ENCODE data around the gene TCTA. TPM values are rescaled to one million over a fixed set of nuclear protein-coding genes. Genes with fewer than 3 reads are reported as not detected.

TCTA gene
- total and polyA plus RNA-seq, 2 of the 8 experiments (the other 6 are each of a cell fraction or from before 2014, with no cell fraction given) = 6.2 to 11.0 TPM

DNA sequence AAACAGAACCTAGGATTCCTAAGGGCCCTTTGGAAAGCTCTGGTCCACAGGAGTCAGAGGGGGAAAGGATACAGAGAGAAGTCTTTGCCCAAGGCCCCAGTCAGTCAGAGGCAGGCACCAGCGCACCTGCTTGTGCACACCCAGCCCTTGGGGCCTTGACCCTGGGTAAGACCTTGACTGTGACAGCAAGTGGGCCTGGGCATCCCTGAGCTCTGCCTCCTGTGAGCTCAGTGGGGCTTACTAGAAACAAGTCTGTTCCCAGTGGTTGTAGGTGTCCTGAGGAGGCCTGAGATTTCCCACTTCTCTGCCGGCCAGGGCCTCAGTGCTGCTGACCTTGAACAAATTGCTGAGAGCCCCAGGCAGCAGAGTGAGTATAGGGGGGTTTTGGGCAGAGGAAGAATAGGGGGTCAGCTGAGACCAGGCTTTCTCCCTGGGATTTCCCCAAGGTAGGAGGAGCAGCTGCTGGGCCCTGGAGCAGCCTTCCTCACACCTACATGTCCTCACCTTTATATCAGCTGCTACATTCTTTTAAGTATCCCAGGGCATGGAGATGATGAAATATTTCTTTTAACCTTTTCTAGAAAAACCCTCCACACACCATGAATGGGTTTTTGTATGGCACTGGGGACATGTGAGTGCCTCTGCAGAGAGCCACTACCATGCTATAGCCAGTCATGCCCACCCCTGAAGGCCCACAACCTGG, 48.1 kb downstream of the TCTA start:
- H2BK5ac ChIP-seq (ENCODE audit: low read depth, low read length) = peak overlapping the region; percentile 98; the same call in 1 of the 2 replicates
- H2BK20ac ChIP-seq (ENCODE audit: low read length) = peak overlapping the region; percentile 5
- no peaks in the 10 kb centered on the region for H3K27me3 ChIP-seq (replicated peaks in 1 of 4; ENCODE audit: control insufficient read depth in 3 of 4, extremely low read depth in 1 of 4, insufficient read depth in 3 of 4, low read length in 3 of 4)
- H3K4me2 ChIP-seq (ENCODE audit: insufficient read depth in 1 of 2, low read depth in 2 of 2, low read length in 2 of 2) = peak overlapping the region in 1 of 2 experiments; percentile 43; a peak in 1 of 4 replicates
- no peaks in the 10 kb centered on the region for H3K9me3 ChIP-seq (ENCODE audit: insufficient read depth in 2 of 2, low read depth in 1 of 2, low read length in 1 of 2)
- H2BK12ac ChIP-seq (ENCODE audit: low read depth, low read length) = peak overlapping the region; percentile 99
- peak overlapping the region; percentile 95 for H2BK120ac ChIP-seq (replicated peaks; ENCODE audit: low read depth, low read length)
- H3K79me2 ChIP-seq (ENCODE audit: control insufficient read depth in 1 of 2, insufficient read depth in 2 of 2, low read length in 2 of 2) = no peaks in the 10 kb centered on the region
- H3K56ac ChIP-seq (replicated peaks; ENCODE audit: insufficient read length, low read depth, low read length) = no peak overlapping the region
- H3K27ac ChIP-seq (ENCODE audit: low read depth, low read length) = peak overlapping the region; percentile 89
- no peaks in the 10 kb centered on the region for H4K20me1 ChIP-seq (replicated peaks in 1 of 2; ENCODE audit: control insufficient read depth in 1 of 2, insufficient read depth in 2 of 2, low read length in 2 of 2)
- CTCF ChIA-PET (ENCODE audit: partially characterized antibody) = interaction anchor here (1.7 to 4.4 kb wide), 4 partner anchors 10 to 211 kb away, joined by 4 to 32 read pairs (median 8); partner anchors contain the start of gene DAG1
- peak overlapping the region; percentile 100 for H3K18ac ChIP-seq (ENCODE audit: extremely low read depth, low read length)
- no peak overlapping the region; a peak in 1 of 7 replicates for H3K9ac ChIP-seq (replicated peaks in 1 of 4; ENCODE audit: extremely low read depth in 1 of 4, low read depth in 3 of 4, low read length in 3 of 4)
- H3K4ac ChIP-seq (replicated peaks; ENCODE audit: insufficient read length, low read depth, low read length) = peak overlapping the region; percentile 80
- 91% methylated on average over 1 of the region's 2 CpGs; no CpG with 5 or more reads in 1 of the 2 experiments for WGBS, 2 experiments (ENCODE audit: extremely low coverage in 1 of 2, insufficient coverage in 1 of 2, insufficient read length in 1 of 2, insufficient replicate concordance in 2 of 2, low coverage in 1 of 2, low lambda C conversion rate in 2 of 2, missing lambda C conversion rate in 1 of 2)
- H4K8ac ChIP-seq (ENCODE audit: extremely low read depth, insufficient read depth, low read length) = no peak overlapping the region; the same call in none of the 2 replicates
- H3K79me1 ChIP-seq (ENCODE audit: low read depth, low read length) = no peaks in the 10 kb centered on the region
- H4K5ac ChIP-seq (ENCODE audit: insufficient read length, low read depth, low read length) = peak overlapping the region; percentile 77
- no peak for FAIRE-seq
- no peaks in the 10 kb centered on the region for H3K23me2 ChIP-seq (ENCODE audit: low read depth, low read length)
- no peak overlapping the region for H2AFZ ChIP-seq (ENCODE audit: low read length)
- no peaks in the 10 kb centered on the region for H3K36me3 ChIP-seq (ENCODE audit: control insufficient read depth in 2 of 4, insufficient read depth in 4 of 4, low read length in 3 of 4)
- DNase-seq (ENCODE audit: low read depth in 1 of 2, low spot score in 2 of 2) = no peak
- H2BK15ac ChIP-seq (ENCODE audit: low read length) = peak overlapping the region; percentile 65; the same call in 1 of the 2 replicates
- POLR2A ChIA-PET (ENCODE audit: partially characterized antibody) = interaction anchor here (1.0 to 11.8 kb wide), 9 partner anchors 12 to 367 kb away, joined by 3 to 205 read pairs (median 4); partner anchors contain the start of genes DAG1, GPX1, RHOA and TCTA
- H3K4me3 ChIP-seq (ENCODE audit: extremely low read depth in 1 of 4, insufficient read depth in 2 of 4, low read depth in 3 of 4, low read length in 4 of 4) = no peak overlapping the region; a peak in 1 of 8 replicates
- H3K4me1 ChIP-seq (replicated peaks in 1 of 4; ENCODE audit: control insufficient read depth in 3 of 4, insufficient read depth in 4 of 4, low read length in 3 of 4) = peaks cover 16 to 33% (median 31%) of the 10 kb centered on the region in 4 experiments
- H3K23ac ChIP-seq (ENCODE audit: insufficient read length) = no peak overlapping the region
- H3K14ac ChIP-seq (ENCODE audit: insufficient read length) = no peak overlapping the region
- H2AK5ac ChIP-seq (ENCODE audit: low read depth, low read length) = peak overlapping the region; percentile 98
- peak overlapping the region; percentile 99 for H4K91ac ChIP-seq (replicated peaks; ENCODE audit: insufficient read length, low read length)
- TF ChIP-seq HDAC6 (IDR thresholded peaks at IDR 0.05; ENCODE audit: low read depth, low read length) = no peak
